ENCODE results near the gene HECTD4. TPM values are rescaled to one million over a fixed set of nuclear protein-coding genes. Genes with fewer than 3 reads are reported as not detected.

Gene HECTD4
- total and polyA plus RNA-seq, 10 donors: 5.4 to 70.8 (median 50.1) TPM

DNA sequence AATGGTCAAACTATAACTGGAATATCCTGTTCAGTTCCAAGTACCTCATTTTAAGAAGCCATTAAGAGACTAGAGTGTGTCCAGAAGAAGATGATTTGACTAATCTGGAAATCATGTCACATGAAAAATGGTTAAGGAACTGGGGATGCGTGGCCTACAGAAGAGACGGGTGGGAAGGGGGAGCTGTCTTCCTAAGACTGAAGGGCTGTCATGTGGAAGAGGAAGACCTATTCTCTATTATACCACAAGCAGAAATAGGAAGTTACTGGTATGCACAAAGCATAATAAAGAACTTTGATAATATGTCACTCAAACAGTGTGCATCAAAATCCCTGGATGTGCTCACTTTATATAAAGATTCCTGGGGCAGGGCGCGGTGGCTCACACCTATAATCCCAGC lies 50.3 kb downstream of the HECTD4 start:
- Histone ChIP-seq H3K9me3 (no peaks in the 10 kb centered on the region), H3K27me3 (replicated peaks in 1 of 7) (no peaks in the 10 kb centered on the region), H3K36me3 (no peaks in the 10 kb centered on the region), H3K4me3 (no peak overlapping the region), H3K4me1 (peaks cover 0 to 45% (median 15%) of the 10 kb centered on the region in 6 donors), H3K27ac (no peak overlapping the region)
- 62 to 74% (median 68%) methylated on average over 4 of the region's 4 CpGs for WGBS, 5 donors
- TF ChIP-seq POLR2AphosphoS5 (IDR thresholded peaks at IDR 0.05) (no peak), POLR2A (IDR thresholded peaks at IDR 0.05) (no peak)
- TF ChIP-seq, protein P1, sequence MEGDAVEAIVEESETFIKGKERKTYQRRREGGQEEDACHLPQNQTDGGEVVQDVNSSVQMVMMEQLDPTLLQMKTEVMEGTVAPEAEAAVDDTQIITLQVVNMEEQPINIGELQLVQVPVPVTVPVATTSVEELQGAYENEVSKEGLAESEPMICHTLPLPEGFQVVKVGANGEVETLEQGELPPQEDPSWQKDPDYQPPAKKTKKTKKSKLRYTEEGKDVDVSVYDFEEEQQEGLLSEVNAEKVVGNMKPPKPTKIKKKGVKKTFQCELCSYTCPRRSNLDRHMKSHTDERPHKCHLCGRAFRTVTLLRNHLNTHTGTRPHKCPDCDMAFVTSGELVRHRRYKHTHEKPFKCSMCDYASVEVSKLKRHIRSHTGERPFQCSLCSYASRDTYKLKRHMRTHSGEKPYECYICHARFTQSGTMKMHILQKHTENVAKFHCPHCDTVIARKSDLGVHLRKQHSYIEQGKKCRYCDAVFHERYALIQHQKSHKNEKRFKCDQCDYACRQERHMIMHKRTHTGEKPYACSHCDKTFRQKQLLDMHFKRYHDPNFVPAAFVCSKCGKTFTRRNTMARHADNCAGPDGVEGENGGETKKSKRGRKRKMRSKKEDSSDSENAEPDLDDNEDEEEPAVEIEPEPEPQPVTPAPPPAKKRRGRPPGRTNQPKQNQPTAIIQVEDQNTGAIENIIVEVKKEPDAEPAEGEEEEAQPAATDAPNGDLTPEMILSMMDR (IDR thresholded peaks at IDR 0.05 in 8 of 11, conservative IDR thresholded peaks at IDR 0.05 in 3 of 11): no peak
- intact Hi-C loops (cut with DNase I; ENCODE audit: low total_unique reads): no loop called here
- no peak for DNase-seq

DNA sequence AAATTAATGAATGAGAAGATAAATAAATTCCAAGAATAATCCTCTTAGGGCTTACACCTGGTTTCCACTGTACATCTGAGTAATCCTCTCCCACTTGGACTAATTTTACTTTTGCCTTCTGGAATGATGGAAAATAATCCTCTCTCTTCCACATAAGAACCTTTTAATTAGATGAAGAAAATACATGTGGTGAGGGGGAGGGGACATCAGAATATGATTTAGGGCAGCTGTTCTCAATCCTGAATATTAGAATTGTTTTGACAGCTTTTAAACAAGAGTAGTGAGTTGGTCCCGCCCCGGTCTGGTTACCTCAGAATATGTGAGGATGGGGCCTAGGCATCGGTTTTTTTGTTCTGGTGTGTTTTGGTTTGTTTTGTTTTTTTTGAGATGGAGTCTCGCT lies 51.5 kb downstream of the HECTD4 start:
- H3K36me3 ChIP-seq: no peaks in the 10 kb centered on the region
- peaks cover 0 to 47% (median 15%) of the 10 kb centered on the region in 6 donors for H3K4me1 ChIP-seq
- TF ChIP-seq, protein P1 (IDR thresholded peaks at IDR 0.05 in 8 of 11, conservative IDR thresholded peaks at IDR 0.05 in 3 of 11): no peak
- no peak for TF ChIP-seq POLR2A (IDR thresholded peaks at IDR 0.05)
- TF ChIP-seq POLR2AphosphoS5 (IDR thresholded peaks at IDR 0.05): no peak
- H3K4me3 ChIP-seq: no peak overlapping the region
- H3K27ac ChIP-seq: no peak overlapping the region
- no peak for DNase-seq
- no peaks in the 10 kb centered on the region for H3K9me3 ChIP-seq
- no peaks in the 10 kb centered on the region for H3K27me3 ChIP-seq (replicated peaks in 1 of 7)
- intact Hi-C loops (cut with DNase I; ENCODE audit: low total_unique reads): no loop called here
- 77 to 92% (median 87%) methylated on average over 4 of the region's 4 CpGs for WGBS, 5 donors

DNA sequence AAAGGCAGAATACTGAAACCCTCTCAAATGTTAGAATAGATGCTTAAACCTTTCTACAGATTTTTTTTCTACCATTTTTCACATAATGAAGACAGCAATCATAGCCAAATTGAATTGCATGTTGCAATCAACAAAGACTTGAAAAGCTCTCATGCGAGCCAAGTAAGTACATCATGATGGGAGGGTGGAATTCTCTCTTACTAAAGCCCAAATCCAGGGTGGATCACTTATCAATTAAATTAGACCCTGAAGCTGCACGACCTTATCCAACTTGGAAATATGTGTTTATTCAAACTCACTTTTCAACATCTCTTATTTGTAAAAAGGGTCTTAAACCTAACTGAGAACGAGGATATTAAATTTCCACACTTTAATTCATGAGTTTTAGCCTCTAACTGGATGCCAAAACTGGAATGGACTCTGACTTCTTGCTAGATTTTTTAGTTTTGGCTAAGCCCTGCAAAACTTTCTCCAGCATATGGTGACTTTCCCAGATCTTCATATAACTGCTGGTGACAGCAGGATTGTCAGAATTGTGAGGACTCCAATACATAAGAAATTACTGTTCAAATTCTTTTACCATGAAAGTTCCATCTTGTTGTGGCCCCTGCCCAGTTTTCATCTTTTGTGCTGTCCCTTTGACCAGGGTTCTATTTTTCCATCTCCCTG lies 53.6 kb downstream of the HECTD4 start:
- no peak overlapping the region for H3K27ac ChIP-seq
- H3K4me3 ChIP-seq: no peak overlapping the region
- peaks cover 0 to 47% (median 18%) of the 10 kb centered on the region in 6 donors for H3K4me1 ChIP-seq
- no peak for DNase-seq
- WGBS, 5 donors: 72 to 93% (median 85%) methylated on average over 3 of the region's 3 CpGs
- no peaks in the 10 kb centered on the region for H3K27me3 ChIP-seq (replicated peaks in 1 of 7)
- TF ChIP-seq POLR2A (IDR thresholded peaks at IDR 0.05) (no peak), POLR2AphosphoS5 (IDR thresholded peaks at IDR 0.05) (no peak)
- TF ChIP-seq, protein P1 (IDR thresholded peaks at IDR 0.05 in 8 of 11, conservative IDR thresholded peaks at IDR 0.05 in 3 of 11): no peak
- intact Hi-C loops (cut with DNase I; ENCODE audit: low total_unique reads): no loop called here
- H3K9me3 ChIP-seq: no peaks in the 10 kb centered on the region
- H3K36me3 ChIP-seq: no peaks in the 10 kb centered on the region

DNA sequence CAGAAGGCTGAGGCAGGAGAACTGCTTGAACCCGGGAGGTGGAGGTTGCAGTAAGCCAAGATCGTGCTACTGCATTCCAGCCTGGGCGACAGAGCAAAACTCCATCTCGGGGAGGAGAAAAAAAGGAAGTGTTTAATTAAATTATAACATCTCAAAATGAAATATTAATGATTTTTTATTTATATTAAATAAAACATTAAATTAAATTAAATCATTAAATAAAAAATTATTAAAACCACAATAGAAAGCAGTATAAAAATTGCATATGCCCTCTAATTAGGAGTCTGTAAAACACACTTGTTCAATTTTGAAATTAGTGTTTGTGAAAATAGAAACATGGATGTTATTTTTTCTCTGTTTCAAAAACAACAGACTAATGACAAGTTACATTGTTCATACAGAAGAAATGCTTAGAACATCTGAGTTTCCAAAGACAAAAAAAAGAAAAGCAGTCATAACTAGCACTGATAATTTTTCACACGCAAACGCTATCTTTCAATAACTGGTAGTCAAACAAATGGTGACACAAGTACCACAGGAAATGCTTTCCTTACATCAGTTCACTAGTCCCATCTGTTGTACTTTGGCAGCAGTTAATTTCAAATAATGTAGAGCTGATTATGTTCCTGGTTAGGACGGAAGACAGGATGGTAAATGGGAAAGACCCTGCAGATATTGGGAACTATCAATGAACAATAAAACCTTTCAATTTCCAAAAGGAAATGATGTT lies 54.9 kb downstream of the HECTD4 start:
- DNase-seq: no peak
- no peaks in the 10 kb centered on the region for H3K27me3 ChIP-seq (replicated peaks in 1 of 7)
- no peak for TF ChIP-seq POLR2A (IDR thresholded peaks at IDR 0.05)
- TF ChIP-seq POLR2AphosphoS5 (IDR thresholded peaks at IDR 0.05): no peak
- TF ChIP-seq, protein P1 (IDR thresholded peaks at IDR 0.05 in 8 of 11, conservative IDR thresholded peaks at IDR 0.05 in 3 of 11): no peak
- no peak overlapping the region for H3K4me3 ChIP-seq
- no peaks in the 10 kb centered on the region for H3K9me3 ChIP-seq
- 72 to 84% (median 83%) methylated on average over 7 of the region's 7 CpGs for WGBS, 5 donors
- H3K4me1 ChIP-seq: peaks cover 0 to 41% (median 17%) of the 10 kb centered on the region in 6 donors
- H3K27ac ChIP-seq: no peak overlapping the region
- intact Hi-C loops (cut with DNase I; ENCODE audit: low total_unique reads): no loop called here
- no peaks in the 10 kb centered on the region for H3K36me3 ChIP-seq
